Left lung (tissue), 10 donors: Measurements from ENCODE around the gene ATP13A3. TPM values are rescaled to one million over a fixed set of nuclear protein-coding genes. Genes with fewer than 3 reads are reported as not detected.

Experiments
- ATAC-seq: fragments of 200-7000 bp; cut with Tn5 transposase; one replicate; pipeline ENCODE4 v1.9.1; 2020; ENCODE audit warnings: moderate library complexity
- DNase-seq, 4 donors: peaks; one replicate each; pipeline ENCODE4 v3.0.0-alpha.2; 2013 to 2020
- H3K27ac ChIP-seq, 2 donors: fragments of 200-600 bp; sonication (generic) in 1 of 2; one replicate each; pipeline versions ENCODE4 v1.5.0 to v1.8.0; 2020 to 2021
- H3K27me3 ChIP-seq, 2 donors: fragments of 200-600 bp; sonication (generic) in 1 of 2; one replicate each; pipeline versions ENCODE4 v1.5.0 to v1.8.0; 2020 to 2021
- H3K36me3 ChIP-seq, 2 donors: fragments of 200-600 bp; sonication (generic) in 1 of 2; one replicate each; pipeline versions ENCODE4 v1.5.0 to v1.8.0; 2020 to 2021
- H3K4me1 ChIP-seq, 2 donors: fragments of 200-600 bp; one replicate each; pipeline ENCODE4 v1.8.0; 2021
- H3K4me3 ChIP-seq, 2 donors: fragments of 200-600 bp; sonication (generic) in 1 of 2; one replicate each; pipeline versions ENCODE4 v1.5.0 to v1.8.0; 2020 to 2021; ENCODE audit warnings: mild to moderate bottlenecking in 1 of 2
- H3K9me3 ChIP-seq, 2 donors: fragments of 200-600 bp; sonication (generic) in 1 of 2; one replicate each; pipeline versions ENCODE4 v1.5.0 to v1.8.0; 2020 to 2021
- intact Hi-C, 2 donors: fragments of 100-400 bp; cut with DNase I; formaldehyde crosslinking; loops; one replicate each; pipeline versions ENCODE4 v1.11.2 to v1.14.2; 2022
- polyA plus RNA-seq, 6 donors: library from polyadenylated mRNA; unstranded; fragments of 120-200 nt; gene quantifications; one replicate each; pipeline ENCODE4 v1.2.1, GENCODE V29; 2013; ENCODE audit not compliant: insufficient read length in 6 of 6
- total RNA-seq, 2 donors: library from RNA; stranded (reverse); fragmentation: NEBNext Ultra II Directional; extraction: Animal tissue kit (Norgen Biotek cat#: 25700); gene quantifications; one replicate each; pipeline ENCODE4 v1.2.1, GENCODE V29; 2021
- TF ChIP-seq, protein P1 (sequence below), 2 donors: fragments of 200-600 bp; sonication (generic) in 1 of 2; IDR thresholded peaks; one replicate each; pipeline versions ENCODE4 v1.5.0 to v1.8.0; 2021; ENCODE audit warnings: antibody characterized with exemption in 2 of 2
- donor health status: DM: no; HTN: yes; CAD: no.
- donor health status: DM: no; HTN: no; CAD: no.

ATP13A3 gene
- total and polyA plus RNA-seq, 8 donors = 52.0 to 123 (median 59.5) TPM

- TF ChIP-seq, protein P1, sequence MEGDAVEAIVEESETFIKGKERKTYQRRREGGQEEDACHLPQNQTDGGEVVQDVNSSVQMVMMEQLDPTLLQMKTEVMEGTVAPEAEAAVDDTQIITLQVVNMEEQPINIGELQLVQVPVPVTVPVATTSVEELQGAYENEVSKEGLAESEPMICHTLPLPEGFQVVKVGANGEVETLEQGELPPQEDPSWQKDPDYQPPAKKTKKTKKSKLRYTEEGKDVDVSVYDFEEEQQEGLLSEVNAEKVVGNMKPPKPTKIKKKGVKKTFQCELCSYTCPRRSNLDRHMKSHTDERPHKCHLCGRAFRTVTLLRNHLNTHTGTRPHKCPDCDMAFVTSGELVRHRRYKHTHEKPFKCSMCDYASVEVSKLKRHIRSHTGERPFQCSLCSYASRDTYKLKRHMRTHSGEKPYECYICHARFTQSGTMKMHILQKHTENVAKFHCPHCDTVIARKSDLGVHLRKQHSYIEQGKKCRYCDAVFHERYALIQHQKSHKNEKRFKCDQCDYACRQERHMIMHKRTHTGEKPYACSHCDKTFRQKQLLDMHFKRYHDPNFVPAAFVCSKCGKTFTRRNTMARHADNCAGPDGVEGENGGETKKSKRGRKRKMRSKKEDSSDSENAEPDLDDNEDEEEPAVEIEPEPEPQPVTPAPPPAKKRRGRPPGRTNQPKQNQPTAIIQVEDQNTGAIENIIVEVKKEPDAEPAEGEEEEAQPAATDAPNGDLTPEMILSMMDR (IDR thresholded peaks at IDR 0.05) = no peak
- DNase-seq = no peak
- Histone ChIP-seq H3K27ac (no peak overlapping the region), H3K4me1 (peaks cover 0 to 35% of the 10 kb centered on the region in 2 donors), H3K36me3 (no peaks in the 10 kb centered on the region), H3K27me3 (no peaks in the 10 kb centered on the region), H3K9me3 (no peaks in the 10 kb centered on the region), H3K4me3 (no peak overlapping the region)
- intact Hi-C loops = no loop called here
- ATAC-seq = no peak
Measured at GRCh38 chr3:194469977-194470376, 16.8 kb downstream of the ATP13A3 start.

DNA sequence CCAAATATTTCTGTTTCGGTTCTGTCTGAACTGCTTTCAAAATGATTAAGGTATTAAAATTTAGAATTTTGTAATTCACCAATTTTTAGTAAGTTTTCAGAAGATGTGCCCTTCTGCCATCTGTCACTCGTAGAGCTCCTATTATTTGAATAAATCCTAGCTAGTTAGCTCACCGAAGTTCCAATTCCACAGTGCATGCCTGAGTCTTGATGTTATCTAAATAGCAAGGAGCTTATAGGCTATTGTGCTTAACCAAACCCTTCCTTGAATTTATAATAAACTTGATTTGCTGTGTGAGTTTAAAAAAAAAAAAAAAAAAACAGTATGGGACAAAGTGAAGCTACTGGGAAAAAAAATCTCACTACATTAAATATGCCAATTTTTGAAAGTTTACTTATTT lies 18.7 kb downstream of the ATP13A3 start:
- TF ChIP-seq, protein P1 (IDR thresholded peaks at IDR 0.05) = no peak
- ATAC-seq = no peak

DNA sequence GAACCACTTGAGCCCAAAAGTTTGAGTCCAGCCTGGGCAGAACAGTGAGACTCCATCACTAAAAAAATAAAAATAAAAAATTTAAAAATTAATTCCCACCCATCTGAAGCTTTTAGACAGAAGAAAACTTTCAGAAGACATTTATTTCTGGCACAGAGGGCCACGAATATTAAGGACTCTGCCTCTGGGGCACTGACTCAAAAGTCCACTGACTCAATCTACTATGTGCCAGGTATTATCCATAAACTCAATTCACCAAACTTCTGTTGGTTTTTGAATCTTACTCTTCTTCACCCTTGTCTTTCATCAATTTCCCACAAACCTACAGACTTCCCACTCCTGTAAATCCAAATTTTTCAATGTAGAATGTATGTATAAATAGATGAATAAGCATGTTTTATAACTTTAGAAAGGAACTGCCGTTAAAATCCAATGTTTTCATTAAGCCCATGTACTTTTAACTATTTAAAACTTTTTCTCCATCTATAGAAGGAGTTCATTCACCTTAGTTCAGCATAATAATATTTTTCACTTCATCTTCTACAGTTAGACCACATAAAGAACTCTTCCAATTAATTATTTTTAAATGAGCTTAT lies 19.9 kb downstream of the ATP13A3 start:
- Histone ChIP-seq H3K36me3 (no peaks in the 10 kb centered on the region), H3K4me1 (peaks cover 0 to 24% of the 10 kb centered on the region in 2 donors), H3K27me3 (no peaks in the 10 kb centered on the region), H3K27ac (no peak overlapping the region), H3K4me3 (no peak overlapping the region), H3K9me3 (no peaks in the 10 kb centered on the region)
- intact Hi-C loops = no loop called here
- TF ChIP-seq, protein P1 (IDR thresholded peaks at IDR 0.05) = no peak
- no peak for ATAC-seq
- DNase-seq = no peak

More for the DNA sequence above, 18.7 kb downstream of the ATP13A3 start:
- H3K9me3 ChIP-seq = no peaks in the 10 kb centered on the region
- DNase-seq = no peak
- no peak overlapping the region for H3K4me3 ChIP-seq
- no peaks in the 10 kb centered on the region for H3K27me3 ChIP-seq
- H3K4me1 ChIP-seq = peaks cover 0 to 35% of the 10 kb centered on the region in 2 donors
- no peak overlapping the region for H3K27ac ChIP-seq
- H3K36me3 ChIP-seq = no peaks in the 10 kb centered on the region
- intact Hi-C loops = no loop called here

- Histone ChIP-seq H3K4me3 (no peak overlapping the region), H3K36me3 (peaks cover 0 to 3% of the 10 kb centered on the region in 2 donors), H3K9me3 (no peaks in the 10 kb centered on the region), H3K27ac (no peak overlapping the region), H3K27me3 (no peaks in the 10 kb centered on the region), H3K4me1 (peaks cover 0 to 19% of the 10 kb centered on the region in 2 donors)
- DNase-seq (no peak), ATAC-seq (no peak)
- intact Hi-C loops = no loop called here
- TF ChIP-seq, protein P1 (IDR thresholded peaks at IDR 0.05) = no peak
Measured at GRCh38 chr3:194465920-194466570, 20.8 kb downstream of the ATP13A3 start.

DNA sequence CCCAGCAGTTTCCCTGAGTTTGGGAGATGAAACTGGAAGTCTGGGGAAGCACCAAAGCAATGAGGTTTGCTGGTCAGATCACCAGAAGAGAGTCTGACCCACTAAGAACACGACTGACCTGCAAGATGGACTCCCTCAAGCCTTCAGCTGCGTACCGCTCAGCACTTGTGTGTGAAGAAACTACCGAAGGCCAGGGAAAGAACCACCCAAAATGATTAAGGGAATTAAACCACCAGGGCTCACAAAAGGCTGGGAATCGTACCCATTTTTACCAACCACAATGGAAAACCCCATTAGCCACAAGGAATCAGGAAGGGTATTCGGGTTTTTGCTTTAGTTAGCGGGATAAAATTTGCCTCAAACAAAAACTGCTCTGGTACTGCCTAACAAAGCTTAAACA lies 21.6 kb downstream of the ATP13A3 start:
- peaks cover 0 to 11% of the 10 kb centered on the region in 2 donors for H3K36me3 ChIP-seq
- TF ChIP-seq, protein P1 (IDR thresholded peaks at IDR 0.05) = no peak
- ATAC-seq = no peak
- no peaks in the 10 kb centered on the region for H3K9me3 ChIP-seq
- H3K27me3 ChIP-seq = no peaks in the 10 kb centered on the region
- peaks cover 0 to 15% of the 10 kb centered on the region in 2 donors for H3K4me1 ChIP-seq
- no peak overlapping the region for H3K27ac ChIP-seq
- no peak for DNase-seq
- no peak overlapping the region for H3K4me3 ChIP-seq
- intact Hi-C loops = no loop called here
